IMR-90 (cell line): Measurements from ENCODE around the gene UBXN6. TPM values are rescaled to one million over a fixed set of nuclear protein-coding genes. Genes with fewer than 3 reads are reported as not detected.

Experiments used
- ATAC-seq: fragments of 200-7000 bp; cut with Tn5 transposase; 2 replicates; pipeline ENCODE4 v1.9.1; 2020; ENCODE audit warnings: low read depth, mild to moderate bottlenecking, moderate library complexity
- BruUV-seq: library from RNA; stranded (reverse); fragments of 400-500 nt; replicated peaks from 2 replicates; lab custom pipeline; 2021; lab: Mats Ljungman, UMichigan
- CTCF ChIA-PET: fragments of 300-600 bp; formaldehyde crosslinking; extraction: SDS; loops from one replicate; lab custom pipeline; 2021; ENCODE audit warnings: antibody characterized with exemption; lab: Yijun Ruan, JAX
- POLR2A ChIA-PET: fragments of 300-600 bp; sonication (Branson Sonifier 250); formaldehyde crosslinking; loops from one replicate; lab custom pipeline; 2022; ENCODE audit warnings: antibody characterized with exemption; ENCODE audit not compliant: unreplicated experiment; lab: Charles Lee
- DNase-seq: peaks from one replicate; pipeline ENCODE4 v3.0.0; 2013
- H2AFZ ChIP-seq: replicated peaks from 2 replicates; pipeline ENCODE3; 2013; ENCODE audit warnings: low read length, mild to moderate bottlenecking; ENCODE audit not compliant: poor library complexity
- H2AK5ac ChIP-seq: 2 replicates; pipeline ENCODE4 v1.6.1; 2013; ENCODE audit warnings: low read depth, low read length, inconsistent platforms
- H2AK9ac ChIP-seq: replicated peaks from 2 replicates; pipeline ENCODE3; 2013; ENCODE audit warnings: mild to moderate bottlenecking, low read depth, low read length, moderate library complexity; ENCODE audit not compliant: poor library complexity
- H2BK120ac ChIP-seq: 2 replicates; pipeline ENCODE4 v1.6.1; 2013; ENCODE audit warnings: low read depth, low read length, inconsistent platforms
- H2BK15ac ChIP-seq: 3 replicates; pipeline ENCODE4 v1.6.1; 2013; ENCODE audit warnings: low read depth, low read length, inconsistent platforms
- H2BK20ac ChIP-seq: 2 replicates; pipeline ENCODE4 v1.6.1; 2013; ENCODE audit warnings: low read depth, mild to moderate bottlenecking, inconsistent platforms, low read length, moderate library complexity
- H2BK5ac ChIP-seq: 2 replicates; pipeline ENCODE4 v1.6.1; 2013; ENCODE audit warnings: mild to moderate bottlenecking, low read depth, low read length, inconsistent platforms; ENCODE audit not compliant: poor library complexity, severe bottlenecking
- H3K14ac ChIP-seq: replicated peaks from 2 replicates; pipeline ENCODE4 v1.6.1; 2013; ENCODE audit warnings: low read depth, low read length, inconsistent platforms
- H3K18ac ChIP-seq: 2 replicates; pipeline ENCODE4 v1.6.1; 2013; ENCODE audit warnings: low read depth, low read length, control low read depth
- H3K23ac ChIP-seq: 2 replicates; pipeline ENCODE4 v1.6.1; 2013; ENCODE audit warnings: low read depth, low read length, inconsistent platforms
- H3K27ac ChIP-seq: 2 replicates; pipeline ENCODE4 v1.5.1; 2013; ENCODE audit warnings: mild to moderate bottlenecking, control low read depth, low read length; ENCODE audit not compliant: insufficient read depth
- H3K27me3 ChIP-seq: 2 replicates; pipeline ENCODE4 v1.6.1; 2013; ENCODE audit warnings: low read length; ENCODE audit not compliant: control insufficient read depth, insufficient read depth
- H3K36me3 ChIP-seq: 2 replicates; pipeline ENCODE4 v1.6.1; 2013; ENCODE audit warnings: low read length, mixed read lengths; ENCODE audit not compliant: control insufficient read depth, insufficient read depth
- H3K4ac ChIP-seq: 2 replicates; pipeline ENCODE4 v1.6.1; 2013; ENCODE audit warnings: low read depth, low read length, inconsistent platforms
- H3K4me1 ChIP-seq: 2 replicates; pipeline ENCODE4 v1.6.1; 2013; ENCODE audit warnings: low read length, mixed read lengths; ENCODE audit not compliant: control insufficient read depth, insufficient read depth
- H3K4me2 ChIP-seq: 2 replicates; pipeline ENCODE4 v1.6.1; 2013; ENCODE audit warnings: low read depth, mild to moderate bottlenecking, control low read depth, low read length, moderate library complexity
- H3K4me3 ChIP-seq: 2 replicates; pipeline ENCODE4 v1.5.1; 2013; ENCODE audit warnings: low read depth, mild to moderate bottlenecking, control low read depth, low read length, moderate library complexity; ENCODE audit not compliant: insufficient read depth
- H3K56ac ChIP-seq: 2 replicates; pipeline ENCODE4 v1.6.1; 2013; ENCODE audit warnings: low read length, inconsistent platforms; ENCODE audit not compliant: insufficient read depth; ENCODE audit errors: extremely low read depth
- H3K79me1 ChIP-seq, 2 experiments: 2 replicates each; pipeline ENCODE4 v1.6.1; 2013; ENCODE audit warnings: low read length in 2 of 2, inconsistent platforms in 1 of 2, low read depth in 1 of 2
- H3K9ac ChIP-seq: 2 replicates; pipeline ENCODE4 v1.6.1; 2013; ENCODE audit warnings: low read depth, low read length, control low read depth
- H3K9me1 ChIP-seq: 2 replicates; pipeline ENCODE4 v1.6.1; 2013; ENCODE audit warnings: low read length, inconsistent platforms; ENCODE audit not compliant: insufficient read depth
- H3K9me3 ChIP-seq: 2 replicates; pipeline ENCODE4 v1.6.1; 2013; ENCODE audit warnings: low read length; ENCODE audit not compliant: control insufficient read depth, insufficient read depth
- H4K20me1 ChIP-seq: 2 replicates; pipeline ENCODE4 v1.6.1; 2013; ENCODE audit warnings: low read length, inconsistent platforms; ENCODE audit not compliant: insufficient read depth
- H4K5ac ChIP-seq: 2 replicates; pipeline ENCODE4 v1.6.1; 2013; ENCODE audit warnings: mild to moderate bottlenecking, low read depth, low read length, control low read depth
- H4K8ac ChIP-seq, 2 experiments: 2 replicates each; pipeline ENCODE4 v1.6.1; 2013; ENCODE audit warnings: low read depth in 2 of 2, low read length in 2 of 2, control low read depth in 1 of 2, inconsistent platforms in 1 of 2
- H4K91ac ChIP-seq: 2 replicates; pipeline ENCODE4 v1.6.1; 2013; ENCODE audit warnings: low read depth, low read length, inconsistent platforms; ENCODE audit not compliant: insufficient read depth
- SMC3 ChIP-seq: fragments of 150-350 bp; IDR thresholded peaks from 2 replicates; pipeline ENCODE4 v1.6.1; 2016; ENCODE audit warnings: low read depth, mild to moderate bottlenecking, antibody characterized with exemption, low read length, moderate library complexity
- WGBS, 2 experiments: methylation state at CpG; one replicate each; pipeline versions ENCODE4 v1.1.5 to v1.1.7; 2013; ENCODE audit warnings: missing lambda C conversion rate in 2 of 2; ENCODE audit not compliant: insufficient read length in 1 of 2; ENCODE audit errors: extremely low coverage in 2 of 2; 5-methylcytosine and 5-hydroxymethylcytosine counted together
- dilution Hi-C: fragments of 300-500 bp; cut with HindIII; formaldehyde crosslinking; loops from one replicate; pipeline ENCODE4 v1.14.3; 2018; ENCODE audit warnings: low sequenced_read_pairs; ENCODE audit not compliant: unreplicated experiment
- in situ Hi-C: fragments of 300-500 bp; cut with MboI; formaldehyde crosslinking; loops from 3 replicates; pipeline ENCODE4 v1.14.3; 2019; ENCODE audit warnings: low sequenced_read_pairs, inconsistent platforms, mixed read lengths
- intact Hi-C: fragments of 100-400 bp; cut with micrococcal nuclease; formaldehyde crosslinking; loops from 2 replicates; pipeline ENCODE4 v1.10.0; 2022
- polyA plus RNA-seq, 3 experiments: library from polyadenylated mRNA; depleted of rRNA; stranded (reverse); fragments of >200 nt; gene quantifications; 2 replicates each; pipeline ENCODE4 v1.2.3, GENCODE V29; 2012; ENCODE audit warnings: low replicate concordance in 1 of 3
- total RNA-seq: library from RNA; depleted of rRNA; stranded (reverse); fragments of >200 nt; gene quantifications from 2 replicates; pipeline ENCODE4 v1.2.3, GENCODE V29; 2012

UBXN6 gene
- total and polyA plus RNA-seq, 2 of the 4 experiments (the other 2 are of a cell fraction) = 84.2 to 86.5 TPM

DNA sequence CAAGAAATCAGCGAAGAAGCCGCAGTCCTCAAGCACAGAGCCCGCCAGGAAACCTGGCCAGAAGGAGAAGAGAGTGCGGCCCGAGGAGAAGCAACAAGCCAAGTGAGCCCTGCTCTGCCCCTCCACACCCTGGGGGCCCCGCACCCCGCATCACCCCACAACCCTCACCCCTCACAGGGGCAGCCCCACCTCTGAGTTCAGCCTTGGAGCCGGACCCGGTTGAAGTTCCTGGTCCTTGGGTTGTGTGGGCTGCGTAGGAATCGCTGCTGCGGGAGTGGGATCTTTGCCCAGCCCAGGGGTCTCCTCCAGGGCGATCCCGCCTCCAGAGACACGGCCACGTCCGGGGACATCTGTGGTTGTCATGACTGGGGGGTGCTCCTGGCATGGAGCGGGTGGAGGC, 38.7 kb upstream of the UBXN6 start:
- Histone ChIP-seq H4K20me1 (peaks cover 14% of the 10 kb centered on the region; the same call in 1 of the 2 replicates), H2AK5ac (no peak overlapping the region), H3K9me1 (peaks cover 13% of the 10 kb centered on the region), H2AK9ac (no peak overlapping the region), H2AFZ (no peak overlapping the region), H3K4me1 (no peaks in the 10 kb centered on the region), H4K91ac (no peak overlapping the region), H3K27ac (no peak overlapping the region), H3K9me3 (no peaks in the 10 kb centered on the region), H3K79me1 (peaks cover 7 to 15% of the 10 kb centered on the region in 2 experiments), H3K4me2 (no peak overlapping the region), H3K4me3 (no peak overlapping the region), H3K23ac (no peak overlapping the region), H4K5ac (no peak overlapping the region), H4K8ac (no peak overlapping the region), H2BK15ac (no peak overlapping the region), H3K36me3 (peaks cover 78% of the 10 kb centered on the region), H2BK20ac (no peak overlapping the region), H3K27me3 (no peaks in the 10 kb centered on the region), H2BK120ac (no peak overlapping the region), H3K14ac (no peak overlapping the region), H3K9ac (no peak overlapping the region), H3K18ac (no peak overlapping the region), H3K4ac (no peak overlapping the region), H3K56ac (no peak overlapping the region), H2BK5ac (no peak overlapping the region)
- dilution Hi-C loops (no loop called here), in situ Hi-C loops (no loop called here), intact Hi-C loops (no loop called here)
- ChIA-PET CTCF (no interaction called here), POLR2A (interaction anchor here (0.5 kb wide), 1 partner anchor 15 kb away, joined by 4 read pairs; no protein-coding TSS in a partner anchor)
- WGBS, 2 experiments = no CpG with 5 or more reads among the region's 18 CpGs
- ATAC-seq (no peak), DNase-seq (no peak)
- BruUV-seq = no TSS peak
- TF ChIP-seq SMC3 = no peak
